Stomach (tissue), 9 donors: ENCODE measurements around the gene ZCCHC10. TPM values are rescaled to one million over a fixed set of nuclear protein-coding genes. Genes with fewer than 3 reads are reported as not detected.

Experiments
- DNase-seq, 2 donors: peaks; one replicate each; pipeline versions ENCODE4 v3.0.0 to v3.0.0-alpha.2; 2013 to 2019
- H3K27ac ChIP-seq, 5 donors: fragments of 200-600 bp in 4 of 5; sonication (generic) in 4 of 5; one replicate each; pipeline ENCODE4 v1.5.1; 2013 to 2019; ENCODE audit warnings: mild to moderate bottlenecking in 1 of 5, moderate library complexity in 1 of 5
- H3K27me3 ChIP-seq, 3 donors: fragments of 200-600 bp; sonication (generic); one replicate each; pipeline ENCODE4 v1.5.1; 2017 to 2019; ENCODE audit warnings: mixed run types in 1 of 3
- H3K36me3 ChIP-seq, 4 donors: fragments of 200-600 bp; sonication (generic); 1 replicate in 3 of 4; 2 replicates in 1 of 4; pipeline ENCODE4 v1.5.1; 2016 to 2019
- H3K4me1 ChIP-seq, 4 donors: fragments of 200-600 bp; sonication (generic); one replicate each; pipeline ENCODE4 v1.5.1; 2016 to 2019
- H3K4me3 ChIP-seq, 4 donors: fragments of 200-600 bp; sonication (generic) in 3 of 4; one replicate each; pipeline ENCODE4 v1.5.1; 2016 to 2019; ENCODE audit warnings: mild to moderate bottlenecking in 1 of 4
- H3K9me3 ChIP-seq, 4 donors: fragments of 200-600 bp; sonication (generic); one replicate each; pipeline ENCODE4 v1.5.1; 2016 to 2019
- CTCF ChIP-seq, 7 experiments: fragments of 450-650 bp in 4 of 7; fragments of 200-600 bp in 3 of 7; sonication (generic) in 3 of 7; IDR thresholded peaks; one replicate each; pipeline ENCODE4 v1.5.1; 2016 to 2019; ENCODE audit warnings: antibody characterized with exemption in 7 of 7, control low read depth in 2 of 7, mild to moderate bottlenecking in 1 of 7
- EP300 ChIP-seq: sonication (generic); formaldehyde crosslinking; IDR thresholded peaks from one replicate; pipeline ENCODE4 v1.6.1; 2017; ENCODE audit warnings: antibody characterized with exemption
- POLR2A ChIP-seq, 4 donors: fragments of 450-650 bp; IDR thresholded peaks; one replicate each; pipeline ENCODE4 v1.6.1; 2016; ENCODE audit warnings: antibody characterized with exemption in 4 of 4, control low read depth in 2 of 4, mild to moderate bottlenecking in 1 of 4, moderate library complexity in 1 of 4
- POLR2AphosphoS5 ChIP-seq, 3 donors: sonication (generic); formaldehyde crosslinking; IDR thresholded peaks; one replicate each; pipeline ENCODE4 v1.6.1; 2016; ENCODE audit warnings: antibody characterized with exemption in 3 of 3
- WGBS, 5 donors: extraction: QIAGEN DNeasy Blood & Tissue Kit in 3 of 5; methylation state at CpG; one replicate each; pipeline versions ENCODE4 v1.1.5 to v1.1.7; 2013 to 2018; 5-methylcytosine and 5-hydroxymethylcytosine counted together
- intact Hi-C: fragments of 100-400 bp; cut with DNase I; formaldehyde crosslinking; loops from one replicate; pipeline ENCODE4 v1.15.1; 2023; ENCODE audit warnings: low total_unique reads
- polyA plus RNA-seq, 3 donors: library from polyadenylated mRNA; stranded (reverse); fragments of 200-250 nt; gene quantifications; one replicate each; pipeline ENCODE4 v1.2.3, GENCODE V29; 2013
- total RNA-seq, 5 donors: library from RNA; depleted of rRNA; stranded (reverse); fragments of >200 nt; gene quantifications; one replicate each; pipeline versions ENCODE4 v1.1.0 to v1.2.3, GENCODE V29; 2014 to 2016
- donor health status: healthy with polysubstance abuse.
- donor health status: Bipolar disorder and iron deficiency.
- donor health status: healthy.

The ZCCHC10 gene
- total and polyA plus RNA-seq, 8 donors: 0.29 to 45.1 (median 11.8) TPM

GRCh38 chr5:133059621-133060020 lies 33.3 kb upstream of the ZCCHC10 start:
- 76 to 83% (median 79%) methylated on average over 3 of the region's 3 CpGs for WGBS, 5 donors
- Histone ChIP-seq H3K4me1 (peaks cover 7 to 80% (median 47%) of the 10 kb centered on the region in 4 donors), H3K4me3 (no peak overlapping the region), H3K27ac (no peak overlapping the region), H3K27me3 (no peaks in the 10 kb centered on the region), H3K9me3 (no peaks in the 10 kb centered on the region), H3K36me3 (no peaks in the 10 kb centered on the region)
- TF ChIP-seq CTCF (IDR thresholded peaks at IDR 0.05) (no peak), EP300 (no peak), POLR2AphosphoS5 (IDR thresholded peaks at IDR 0.05) (no peak), POLR2A (IDR thresholded peaks at IDR 0.05) (no peak)
- DNase-seq: no peak
- intact Hi-C loops: no loop called here

- no peak for DNase-seq
- no peaks in the 10 kb centered on the region for H3K27me3 ChIP-seq
- H3K4me1 ChIP-seq: peaks cover 14 to 74% (median 45%) of the 10 kb centered on the region in 4 donors
- H3K27ac ChIP-seq: no peak overlapping the region
- no peaks in the 10 kb centered on the region for H3K9me3 ChIP-seq
- WGBS, 5 donors: 90 to 97% (median 92%) methylated on average over 1 of the region's 1 CpG
- no peaks in the 10 kb centered on the region for H3K36me3 ChIP-seq
- TF ChIP-seq POLR2A (IDR thresholded peaks at IDR 0.05) (no peak), EP300 (no peak), POLR2AphosphoS5 (IDR thresholded peaks at IDR 0.05) (no peak), CTCF (IDR thresholded peaks at IDR 0.05) (no peak)
- H3K4me3 ChIP-seq: no peak overlapping the region
- intact Hi-C loops: no loop called here
Measured at GRCh38 chr5:133056891-133057290, 30.5 kb upstream of the ZCCHC10 start.

GRCh38 chr5:133054697-133055471 lies 28.5 kb upstream of the ZCCHC10 start:
- H3K27ac ChIP-seq: no peak overlapping the region
- H3K4me3 ChIP-seq: no peak overlapping the region
- no peak for TF ChIP-seq CTCF (IDR thresholded peaks at IDR 0.05)
- no peak for TF ChIP-seq POLR2A (IDR thresholded peaks at IDR 0.05)
- no peak for TF ChIP-seq POLR2AphosphoS5 (IDR thresholded peaks at IDR 0.05)
- no peak for TF ChIP-seq EP300
- 86 to 90% (median 89%) methylated on average over 7 of the region's 7 CpGs for WGBS, 5 donors
- H3K27me3 ChIP-seq: no peaks in the 10 kb centered on the region
- intact Hi-C loops: no loop called here
- peaks cover 19 to 80% (median 54%) of the 10 kb centered on the region in 4 donors for H3K4me1 ChIP-seq
- no peaks in the 10 kb centered on the region for H3K36me3 ChIP-seq
- no peaks in the 10 kb centered on the region for H3K9me3 ChIP-seq
- DNase-seq: no peak

- no peaks in the 10 kb centered on the region for H3K36me3 ChIP-seq
- WGBS, 5 donors: 89 to 97% (median 93%) methylated on average over 15 of the region's 15 CpGs
- peak overlapping the region; percentile 78 to 88 (median 88) for H3K4me3 ChIP-seq
- no peak for DNase-seq
- TF ChIP-seq CTCF (IDR thresholded peaks at IDR 0.05) (no peak), POLR2AphosphoS5 (IDR thresholded peaks at IDR 0.05) (no peak), POLR2A (IDR thresholded peaks at IDR 0.05) (no peak), EP300 (no peak)
- H3K4me1 ChIP-seq: peaks cover 29 to 84% (median 57%) of the 10 kb centered on the region in 4 donors
- intact Hi-C loops: no loop called here
- H3K27me3 ChIP-seq: no peaks in the 10 kb centered on the region
- H3K9me3 ChIP-seq: no peaks in the 10 kb centered on the region
- H3K27ac ChIP-seq: no peak overlapping the region
Measured at GRCh38 chr5:133053448-133053847, 27.1 kb upstream of the ZCCHC10 start.
